ENCODE results near the gene CFAP54.
"Not testable (repeated sequence)": the region's sequence is repeated elsewhere in the genome, so short reads cannot be mapped to it uniquely, and the experiment has no call there.

Gene CFAP54

DNA sequence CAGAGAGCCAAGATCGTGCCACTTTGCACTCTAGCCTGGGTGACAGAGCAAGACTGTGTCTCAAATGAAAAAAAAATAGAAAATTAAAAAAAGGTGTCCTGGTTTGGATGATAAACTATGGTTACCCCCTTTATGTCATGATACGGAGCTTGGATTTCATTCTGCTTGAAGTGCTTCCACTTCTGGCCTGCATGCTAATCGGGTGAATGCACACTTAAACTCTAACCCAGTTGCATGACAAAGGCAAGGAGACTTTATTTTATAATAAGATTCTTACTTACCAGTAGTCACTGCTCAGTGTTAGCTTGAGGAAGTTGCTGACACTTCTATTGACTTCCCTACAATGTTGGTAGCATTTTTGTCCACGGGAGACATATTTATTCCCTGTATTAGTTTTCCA lies 24.3 kb downstream of the CFAP54 start:
- no peak for DNase-seq (ENCODE audit: low read depth)

DNA sequence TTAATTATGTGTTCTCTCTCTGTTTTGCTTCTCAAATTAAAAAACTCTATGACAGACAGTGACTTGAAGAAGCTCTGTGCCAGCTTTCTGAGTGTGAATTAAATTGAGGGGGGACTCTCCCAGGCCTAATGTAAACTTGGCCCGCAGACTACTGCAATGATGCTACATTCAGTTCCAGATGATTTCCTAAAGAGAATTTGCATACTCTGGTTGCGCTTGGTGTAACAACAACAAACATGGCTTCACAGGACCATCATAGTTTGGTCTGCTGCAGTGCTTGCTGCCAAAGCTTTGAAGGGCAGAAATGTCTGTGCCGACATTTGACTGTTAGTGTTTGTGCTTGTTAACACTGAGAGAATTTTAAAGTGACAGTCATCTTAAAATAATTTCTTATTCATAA lies 25.0 kb downstream of the CFAP54 start:
- DNase-seq (ENCODE audit: low read depth): no peak

DNA sequence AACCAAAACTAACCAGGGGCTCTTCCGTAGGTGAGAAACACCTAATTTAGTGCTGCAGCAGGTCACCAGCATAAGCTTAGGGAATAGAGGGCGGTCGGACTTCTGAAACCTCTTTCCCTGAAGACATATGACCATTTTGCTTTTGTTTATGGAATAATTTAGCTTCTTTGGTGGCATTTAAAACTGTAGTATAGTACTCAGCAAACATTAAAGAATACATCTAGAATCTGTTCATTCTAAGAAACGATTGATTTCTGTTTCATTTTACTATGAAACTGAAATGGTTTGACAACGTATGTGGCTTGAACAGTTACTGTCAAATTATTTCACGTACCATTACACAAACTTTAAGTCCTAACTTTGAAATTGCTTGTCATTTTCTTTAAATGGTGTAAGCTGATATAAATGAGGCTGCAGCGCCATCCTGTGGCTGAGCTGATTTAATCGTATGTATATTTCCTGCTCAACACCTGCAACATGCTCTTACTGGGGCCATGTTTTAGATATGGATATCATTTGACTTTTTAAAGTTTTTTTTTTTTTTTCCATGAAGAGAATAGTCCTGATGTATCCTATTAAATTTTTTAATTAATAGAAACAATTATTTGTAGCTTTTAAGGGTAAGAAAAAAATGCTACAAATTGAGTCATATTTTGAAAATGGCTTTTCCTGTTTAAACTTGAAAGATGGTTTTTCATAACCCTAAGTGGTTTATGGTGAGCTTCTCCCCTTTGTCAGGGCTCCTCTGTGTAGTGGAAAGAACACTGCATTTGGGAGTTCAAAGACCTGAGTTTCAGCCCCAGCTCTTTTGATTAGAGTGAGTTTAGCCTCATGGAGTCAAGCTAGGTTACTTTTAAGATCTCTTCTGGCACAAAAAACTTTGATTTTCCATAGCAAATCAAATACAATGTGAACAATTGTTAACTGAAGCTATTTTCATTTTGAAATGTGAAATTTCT lies 27.4 kb downstream of the CFAP54 start:
- peak; percentile 74 for DNase-seq (ENCODE audit: low read depth)

DNA sequence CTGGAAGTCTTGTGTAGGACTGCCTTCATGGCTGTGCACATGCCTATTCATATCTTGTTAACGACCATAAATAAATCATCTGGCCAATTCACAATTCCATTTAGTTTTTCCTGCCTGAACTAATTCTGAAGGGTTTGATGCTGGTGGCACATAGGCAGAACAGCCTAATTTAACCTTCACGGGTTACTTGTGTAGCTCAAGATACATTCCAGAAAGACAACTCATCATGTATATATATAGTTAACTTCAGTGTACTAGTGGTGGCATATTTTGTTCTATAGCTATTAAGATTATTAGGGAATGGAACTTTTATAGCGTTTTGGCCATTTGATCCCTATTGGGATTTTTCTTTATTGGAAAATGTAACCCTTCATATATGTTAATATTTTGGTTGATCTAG lies 31.4 kb downstream of the CFAP54 start:
- no peak for DNase-seq (ENCODE audit: low read depth)

DNA sequence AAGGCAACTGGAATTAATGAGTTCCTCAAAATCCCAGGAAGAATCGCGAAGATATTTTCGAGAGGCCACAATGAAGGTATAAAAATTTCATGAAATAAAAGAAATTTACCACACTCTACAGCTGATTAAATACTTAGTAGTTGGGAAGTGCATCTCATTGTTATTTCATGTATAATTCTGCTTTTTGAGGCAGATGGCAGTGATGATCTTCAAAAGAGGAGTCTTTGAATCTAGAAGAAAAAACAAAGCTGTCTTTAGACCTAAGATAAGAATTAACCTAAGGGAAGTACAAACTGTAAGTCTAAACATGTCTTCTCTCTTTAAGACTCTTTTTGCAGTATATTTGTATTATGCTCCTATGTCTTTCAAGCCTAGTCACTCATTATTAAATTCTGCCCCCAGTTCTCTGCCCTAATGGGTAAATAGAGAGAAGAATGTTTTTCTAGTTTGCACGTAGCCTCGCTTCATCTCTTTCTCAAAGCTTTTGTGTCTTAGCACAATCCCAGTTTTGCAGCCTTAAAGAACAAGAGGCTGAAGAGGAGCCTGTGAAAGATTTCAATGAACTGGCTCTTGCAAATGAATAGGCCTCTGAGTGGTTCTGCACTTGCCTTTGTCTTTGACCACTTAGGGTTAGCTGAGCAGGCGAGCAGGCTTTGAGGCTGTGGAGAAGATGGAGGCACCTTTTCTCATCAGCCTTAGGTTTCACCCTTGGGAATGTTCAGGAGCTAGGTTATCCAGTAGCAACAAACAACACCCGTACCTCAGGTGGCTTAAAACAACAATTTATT lies 32.7 kb downstream of the CFAP54 start:
- no peak for DNase-seq (ENCODE audit: low read depth)

DNA sequence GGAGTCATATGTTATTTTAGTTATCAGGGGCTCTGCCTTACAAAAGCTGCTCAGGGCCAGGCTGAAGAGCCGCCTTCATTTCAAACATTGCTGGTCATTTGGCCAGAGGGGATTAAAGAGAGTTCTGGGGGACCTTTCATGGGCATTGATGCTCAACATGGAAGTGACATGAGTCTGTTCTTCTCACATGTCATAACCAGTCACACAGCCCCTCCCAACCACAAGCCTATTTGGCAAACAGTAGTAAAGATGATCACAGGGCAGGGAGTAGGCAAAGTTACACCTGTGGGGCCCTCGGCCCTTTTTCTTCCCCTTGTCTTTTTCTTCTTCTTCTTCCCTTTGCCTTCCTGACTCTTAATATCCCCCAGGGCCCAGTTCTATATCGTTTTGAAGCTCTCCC lies 33.3 kb downstream of the CFAP54 start:
- DNase-seq (ENCODE audit: low read depth): no peak

DNA sequence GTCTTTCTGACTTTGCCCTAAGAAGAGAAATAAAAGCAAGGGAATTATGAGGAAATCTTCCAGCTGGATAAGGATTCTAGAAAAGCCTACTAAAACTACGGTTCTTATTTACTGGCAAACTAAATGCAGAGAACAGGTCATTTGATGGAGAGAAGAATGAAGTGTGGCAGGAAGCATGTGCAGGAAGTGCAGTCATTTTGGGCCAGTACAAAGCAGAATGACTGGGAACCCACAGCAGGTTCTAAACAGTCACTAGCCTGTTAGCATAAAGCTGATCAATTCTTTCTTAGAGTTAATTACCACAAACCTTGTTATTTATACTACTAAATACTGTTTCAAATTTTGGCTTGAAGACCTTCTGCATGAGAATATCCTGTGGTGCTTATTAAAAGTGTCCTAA lies 36.7 kb downstream of the CFAP54 start:
- no peak for DNase-seq (ENCODE audit: low read depth)

DNA sequence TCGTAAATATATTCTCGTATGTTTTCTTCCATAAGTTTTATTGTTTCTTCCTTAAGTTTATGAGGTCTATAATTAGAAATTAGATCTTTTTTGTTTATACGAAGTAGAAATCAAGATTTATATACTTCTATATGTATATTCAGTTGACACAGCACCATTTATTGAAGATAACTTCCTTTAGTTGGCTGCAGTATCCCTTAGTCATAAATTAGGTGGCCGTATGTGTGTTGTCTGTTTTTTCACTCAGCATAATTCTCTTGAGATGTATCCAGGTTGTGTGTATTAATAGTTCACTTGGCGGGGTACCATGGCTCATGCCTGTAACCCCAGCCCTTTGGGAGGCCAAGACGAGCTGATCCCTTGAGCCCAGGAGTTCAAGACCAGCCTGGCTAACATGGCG lies 40.5 kb downstream of the CFAP54 start:
- no peak for DNase-seq (ENCODE audit: low read depth)

DNA sequence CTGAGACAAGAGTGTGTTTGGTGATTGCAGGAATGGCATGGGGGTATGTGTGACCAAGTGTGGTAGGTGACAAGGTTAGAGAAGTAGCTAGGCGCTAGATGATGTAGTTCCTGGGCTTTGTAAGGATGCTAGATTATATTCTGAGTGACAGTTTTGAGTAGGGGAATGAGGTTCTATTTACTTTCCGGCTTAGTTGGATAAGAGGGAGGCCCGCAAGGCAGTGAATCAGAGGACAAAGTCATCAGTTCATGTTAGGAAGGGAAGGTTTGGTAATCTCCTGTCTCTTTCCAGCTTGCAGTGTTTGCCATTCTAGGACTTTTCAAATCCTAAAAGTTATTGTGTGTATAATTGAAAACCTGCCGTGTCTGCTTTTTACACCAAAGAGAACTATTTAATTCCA lies 45.0 kb downstream of the CFAP54 start:
- DNase-seq (ENCODE audit: low read depth): no peak

DNA sequence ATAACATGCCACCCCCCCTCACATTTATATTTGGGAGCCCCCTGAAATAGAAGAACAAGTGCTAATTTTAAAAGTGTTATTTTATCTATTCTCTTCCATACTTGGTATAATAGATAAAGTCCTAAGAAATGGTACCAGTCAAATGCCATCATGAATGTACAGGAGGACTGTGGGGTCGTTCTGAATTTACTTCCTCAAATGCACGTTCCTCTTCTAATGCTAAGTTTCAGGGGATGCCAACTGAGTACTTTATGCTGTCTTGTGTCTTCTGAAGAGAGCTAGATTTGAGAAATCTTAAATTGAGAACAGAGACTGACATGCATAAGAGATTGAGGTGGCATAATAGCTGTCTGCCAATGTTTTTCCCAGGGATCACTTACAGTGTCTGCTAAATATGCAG lies 59.0 kb downstream of the CFAP54 start:
- no peak for DNase-seq (ENCODE audit: low read depth)

DNA sequence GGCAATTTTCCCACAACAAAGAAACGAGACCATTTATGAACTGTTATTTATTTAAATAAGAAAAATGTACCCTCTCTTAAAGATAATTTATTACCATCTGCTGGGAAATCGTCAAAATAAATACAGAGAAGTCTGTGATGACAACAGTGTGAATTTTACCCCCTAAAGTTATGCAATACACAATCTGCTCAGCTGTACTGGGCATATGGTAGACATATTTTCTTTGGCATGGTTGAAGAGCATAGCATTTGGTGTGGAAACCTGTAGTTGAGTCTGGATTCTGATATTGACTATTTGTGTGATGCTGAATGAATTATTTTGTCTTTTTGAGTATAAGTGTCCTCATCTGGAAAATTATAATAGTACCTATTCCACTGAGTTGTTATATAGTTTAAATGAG lies 60.0 kb downstream of the CFAP54 start:
- no peak for DNase-seq (ENCODE audit: low read depth)

DNA sequence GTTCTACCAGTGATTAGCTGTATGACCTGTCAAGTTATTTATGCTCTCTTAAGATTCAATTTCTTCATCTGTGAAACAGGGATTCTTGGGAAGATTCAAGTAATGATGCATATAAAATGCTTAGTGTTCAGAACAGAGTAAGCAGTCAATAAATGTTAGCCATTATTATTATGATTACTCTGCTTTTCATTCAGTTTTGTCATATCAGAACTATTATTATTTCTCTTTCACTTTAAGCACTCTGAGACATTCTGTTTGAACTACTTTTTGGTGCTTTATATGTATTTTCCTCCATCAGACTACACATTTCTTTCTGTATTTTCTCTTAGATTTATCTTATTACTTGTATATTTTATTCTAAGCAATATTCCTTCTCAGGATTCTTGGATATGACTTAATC lies 81.2 kb downstream of the CFAP54 start:
- DNase-seq (ENCODE audit: low read depth): no peak

DNA sequence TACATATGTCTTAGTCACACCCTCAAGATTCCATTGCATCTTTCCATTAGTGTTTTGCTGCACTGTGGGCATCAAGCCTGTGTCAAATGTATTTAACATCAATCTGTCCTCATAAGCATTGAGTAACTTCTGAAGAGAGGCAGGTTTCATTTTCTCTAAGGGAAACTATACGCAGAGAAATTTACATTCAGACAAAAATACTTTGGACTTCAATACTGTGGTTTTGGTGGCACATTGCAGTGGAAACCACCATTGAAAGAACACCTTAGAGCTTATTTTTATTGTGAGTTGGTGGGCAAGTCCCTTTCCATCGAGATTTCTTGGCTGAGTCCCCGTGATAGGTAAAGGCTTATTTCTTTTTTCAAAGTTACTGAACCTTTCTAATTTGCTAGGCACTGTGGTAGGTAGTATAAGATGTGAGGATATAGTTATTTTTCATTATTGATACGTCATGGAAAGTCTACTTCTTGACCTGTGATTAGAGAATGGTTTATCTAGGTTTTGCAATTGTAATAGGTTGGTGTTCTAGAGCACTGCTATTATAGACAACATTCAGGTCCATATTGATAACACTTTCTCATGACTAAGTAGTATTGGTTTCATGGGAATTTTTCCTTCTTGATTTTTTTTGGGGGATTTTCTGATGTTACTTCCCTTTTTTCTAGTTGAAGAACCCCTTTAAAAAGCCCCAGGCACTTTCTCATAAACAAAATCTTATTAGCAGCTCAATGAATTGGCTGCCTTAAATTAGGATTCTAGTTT lies 81.9 kb downstream of the CFAP54 start:
- no peak for DNase-seq (ENCODE audit: low read depth)

DNA sequence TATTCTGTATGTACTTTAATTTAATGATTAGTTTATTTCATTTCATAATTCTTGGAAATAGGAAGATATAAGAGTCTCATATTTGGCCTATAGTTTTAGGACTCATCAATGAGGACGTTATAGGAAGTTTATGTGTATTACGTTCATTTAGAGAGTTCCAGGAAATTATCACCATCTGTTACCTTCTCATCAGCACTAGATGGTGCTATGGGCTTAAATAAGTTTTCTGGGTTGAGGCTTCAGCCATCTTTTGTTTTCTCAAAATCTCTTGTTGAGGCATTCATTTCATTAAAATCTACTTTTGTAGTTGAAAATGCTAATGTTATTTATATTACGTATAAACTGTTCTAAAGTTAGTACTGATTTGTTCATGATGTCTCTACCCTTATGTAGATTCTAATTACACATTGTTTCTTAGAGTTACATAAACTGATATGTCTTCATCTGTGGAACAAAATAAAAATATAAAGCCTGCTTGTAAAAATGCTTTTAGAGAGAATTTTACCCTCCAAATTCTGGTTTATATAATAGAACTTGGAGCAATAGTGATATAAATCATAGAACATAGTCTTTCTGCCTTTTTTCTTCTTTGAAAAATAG lies 89.2 kb downstream of the CFAP54 start:
- DNase-seq (ENCODE audit: low read depth): no peak

DNA sequence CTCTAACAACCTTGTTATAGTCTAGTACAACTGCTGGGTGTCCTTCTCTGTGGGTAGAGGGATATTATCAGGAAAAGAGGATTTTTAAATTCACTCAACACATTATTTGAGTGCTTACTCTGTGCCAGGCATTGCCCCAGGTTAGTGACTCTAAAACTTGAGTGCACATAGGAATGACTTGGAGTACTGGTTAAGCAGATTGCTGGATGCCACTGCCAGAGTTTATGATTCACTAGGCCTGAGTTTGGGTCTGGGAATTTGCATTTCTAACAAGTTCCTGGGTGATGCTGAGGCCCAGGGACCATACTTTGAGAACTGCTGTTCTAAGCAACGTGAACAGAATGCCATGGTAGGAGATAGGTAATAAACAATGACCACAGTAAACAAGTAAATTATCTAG lies 96.6 kb downstream of the CFAP54 start:
- DNase-seq (ENCODE audit: low read depth): no peak

DNA sequence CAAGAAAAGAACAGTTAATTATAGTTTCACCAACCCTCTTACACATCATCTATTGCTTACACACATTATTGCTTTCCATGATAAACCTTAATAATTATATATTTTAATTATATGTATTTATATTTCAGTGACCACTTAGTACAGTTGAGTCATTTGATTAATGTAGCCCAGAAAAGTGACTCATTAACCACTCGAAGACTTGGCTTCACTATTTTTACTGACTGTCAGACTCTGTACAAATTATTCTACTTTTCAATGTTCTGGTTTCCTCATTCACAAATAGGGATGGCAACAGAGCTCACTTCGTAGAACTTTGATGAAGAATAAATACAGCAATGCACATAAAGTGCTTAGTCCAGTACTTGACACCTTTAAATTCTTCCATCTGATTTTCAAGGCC lies 98.3 kb downstream of the CFAP54 start:
- no peak for DNase-seq (ENCODE audit: low read depth)

DNA sequence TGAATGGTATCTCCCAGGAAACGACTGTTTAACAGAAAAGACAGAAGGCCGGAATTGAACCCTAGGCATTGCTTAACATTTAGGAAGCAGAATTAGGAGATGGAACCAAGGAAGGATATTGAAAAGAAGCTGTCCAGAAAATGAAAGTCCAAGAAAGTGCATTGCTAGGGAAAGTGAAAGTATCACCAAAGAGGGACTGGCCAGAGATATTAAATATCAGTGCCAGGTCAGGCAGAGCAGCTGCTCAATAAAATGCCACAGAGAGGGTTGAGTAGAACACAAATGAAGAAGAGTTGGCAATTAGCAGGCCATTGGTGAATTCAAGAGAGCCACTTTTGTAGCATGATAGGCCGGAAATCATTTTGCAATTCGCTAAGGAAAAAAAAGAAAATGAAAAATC lies 101.6 kb downstream of the CFAP54 start:
- DNase-seq (ENCODE audit: low read depth): no peak

DNA sequence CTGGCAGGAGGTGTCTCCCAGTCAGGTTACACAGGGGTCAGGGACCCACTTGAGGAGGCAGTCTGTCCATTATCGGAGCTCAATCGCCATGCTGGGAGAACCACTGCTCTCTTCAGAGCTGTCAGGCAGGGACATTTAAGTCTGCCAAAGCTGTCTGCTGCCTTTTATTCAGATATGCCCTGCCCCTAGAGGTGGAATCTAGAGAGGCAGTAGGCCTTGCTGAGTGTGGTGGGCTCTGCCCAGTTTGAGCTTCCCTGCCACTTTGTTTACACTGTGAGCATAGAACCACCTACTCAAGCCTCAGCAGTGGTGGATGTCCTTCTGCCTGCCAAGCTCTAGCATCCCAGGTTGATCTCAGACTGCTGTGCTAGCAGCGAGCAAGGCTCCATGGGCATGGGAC lies 115.0 kb downstream of the CFAP54 start:
- DNase-seq (ENCODE audit: low read depth): not testable (repeated sequence)

DNA sequence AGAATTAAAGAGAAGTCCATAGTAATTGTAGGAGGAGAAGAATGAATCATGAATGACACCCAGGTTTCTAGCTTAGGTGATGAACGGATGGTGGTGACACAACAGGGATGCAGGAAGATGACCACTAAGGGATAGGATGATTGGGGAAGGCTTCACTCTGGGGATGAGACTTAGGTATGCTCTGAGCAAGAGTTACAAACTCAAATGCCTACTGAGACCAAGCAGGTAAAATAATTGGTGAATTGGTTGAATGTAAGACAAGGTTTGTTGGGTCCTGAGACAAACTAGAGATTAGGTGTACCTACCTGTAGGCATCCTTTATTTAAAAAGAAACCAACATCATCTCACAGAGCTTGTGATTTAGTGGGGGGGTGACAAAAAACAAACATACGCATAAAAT lies 116.3 kb downstream of the CFAP54 start:
- no peak for DNase-seq (ENCODE audit: low read depth)

DNA sequence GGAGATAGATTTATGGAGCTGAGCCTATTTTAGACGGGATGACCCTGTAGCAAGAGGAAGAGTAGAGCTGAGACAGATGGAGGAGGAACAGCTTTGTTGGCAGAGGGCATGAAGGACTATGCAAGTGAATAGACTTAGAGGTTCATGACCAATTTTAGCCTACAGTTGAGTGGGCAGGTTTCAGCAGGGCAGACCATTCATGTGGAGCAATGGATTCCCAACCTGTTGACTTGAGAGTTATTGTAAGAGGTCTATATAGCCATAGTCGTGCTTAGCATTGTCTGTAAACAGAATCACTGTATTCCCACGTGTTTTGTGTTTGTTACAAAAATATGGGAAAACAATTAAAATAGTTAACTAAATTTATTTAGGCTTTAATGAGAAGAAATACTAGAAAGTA lies 116.8 kb downstream of the CFAP54 start:
- DNase-seq (ENCODE audit: low read depth): no peak

DNA sequence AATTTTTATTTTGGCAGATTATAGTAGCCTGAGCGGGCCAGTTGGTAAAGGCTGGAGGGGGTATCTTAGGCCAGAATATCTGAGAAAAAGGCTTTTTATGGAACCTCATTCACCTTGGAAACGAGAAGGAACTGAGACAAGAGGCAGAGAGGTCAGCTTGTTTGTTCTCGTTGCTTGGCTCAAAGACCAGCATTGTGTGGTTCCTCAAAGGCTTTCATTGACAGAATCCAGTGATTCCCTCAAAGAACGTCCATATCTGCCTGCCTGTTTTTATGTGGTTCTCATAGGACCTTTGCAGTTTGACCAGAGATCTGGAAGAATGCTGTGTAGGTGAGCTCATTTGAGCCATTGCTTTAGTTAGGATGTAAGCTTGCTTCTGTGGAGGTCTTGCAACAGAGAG lies 117.3 kb downstream of the CFAP54 start:
- DNase-seq (ENCODE audit: low read depth): no peak

DNA sequence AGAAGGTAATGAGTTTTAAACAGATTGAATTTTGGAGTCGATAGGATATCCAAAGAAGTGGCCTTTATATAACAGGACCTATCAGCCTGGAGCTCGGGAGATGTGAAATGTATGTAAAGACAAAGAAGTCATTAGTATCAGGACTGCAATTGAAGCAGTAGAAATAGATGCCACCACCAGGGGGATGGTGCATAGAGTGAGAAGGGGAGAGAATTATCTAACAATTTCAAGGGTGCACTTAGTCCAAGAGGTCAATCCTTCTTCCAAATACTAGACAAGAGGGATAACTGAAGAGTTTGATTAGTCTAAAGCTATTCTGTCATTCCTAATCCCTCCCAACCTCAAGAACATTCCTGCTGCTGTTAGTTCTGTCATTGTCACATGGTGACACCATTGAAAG lies 127.8 kb downstream of the CFAP54 start:
- no peak for DNase-seq (ENCODE audit: low read depth)

Measured in stimulated activated CD8-positive, alpha-beta memory T cell treated with anti-CD3 and anti-CD28 coated beads, Interleukin-7, amount 100 ng/mL, for 24 hours (primary cell).